OCI-LY3 (cell line): Measurements from ENCODE around the gene USP2.

ENCODE experiments used
- H2AFZ ChIP-seq: fragments of 200-600, 300-600 bp; shearing (Covaris generic); 2 replicates; pipeline ENCODE4 v1.6.0; 2014; ENCODE audit warnings: antibody characterized with exemption, low read depth, low read length
- H3K27ac ChIP-seq: fragments of 200-600, 300-600 bp; sonication (generic); 2 replicates; pipeline ENCODE4 v1.5.1; 2014; ENCODE audit warnings: mild to moderate bottlenecking, low read length, moderate library complexity, mixed read lengths
- H3K27me3 ChIP-seq: fragments of 200-600, 300-600 bp; sonication (generic); 2 replicates; pipeline ENCODE4 v1.6.1; 2014; ENCODE audit warnings: low read depth, low read length, mixed read lengths
- H3K36me3 ChIP-seq: fragments of 200-600, 300-600 bp; sonication (generic); replicated peaks from 2 replicates; pipeline ENCODE3; 2014; ENCODE audit warnings: low read depth, low read length, mixed read lengths
- H3K4me1 ChIP-seq: fragments of 300-600, 200-600 bp; sonication (generic); 2 replicates; pipeline ENCODE4 v1.6.1; 2014; ENCODE audit warnings: low read length, mixed read lengths
- H3K4me2 ChIP-seq: fragments of 200-600, 300-600 bp; sonication (generic); 2 replicates; pipeline ENCODE4 v1.6.1; 2014; ENCODE audit warnings: low read length, mixed read lengths
- H3K4me3 ChIP-seq: fragments of 300-600, 200-600 bp; sonication (generic); 2 replicates; pipeline ENCODE4 v1.5.1; 2014; ENCODE audit warnings: antibody characterized with exemption, mild to moderate bottlenecking, low read length, moderate library complexity
- H3K79me2 ChIP-seq: fragments of 300-600, 200-600 bp; shearing (Covaris generic); 2 replicates; pipeline ENCODE4 v1.6.1; 2014; ENCODE audit warnings: mild to moderate bottlenecking, low read length, mixed read lengths
- H3K9ac ChIP-seq: fragments of 300-600, 200-600 bp; shearing (Covaris generic); 2 replicates; pipeline ENCODE4 v1.6.0; 2014; ENCODE audit warnings: mild to moderate bottlenecking, low read length, moderate library complexity
- H3K9me3 ChIP-seq: fragments of 200-600, 300-600 bp; shearing (Covaris generic); 2 replicates; pipeline ENCODE4 v1.6.1; 2014; ENCODE audit warnings: low read length, mixed read lengths; ENCODE audit not compliant: insufficient read depth
- H4K20me1 ChIP-seq: fragments of 200-600, 300-600 bp; sonication (generic); 2 replicates; pipeline ENCODE4 v1.6.1; 2016; ENCODE audit warnings: low read length, mixed read lengths; ENCODE audit not compliant: insufficient read depth
- CTCF ChIP-seq: fragments of 200-600, 300-600 bp; sonication (generic); IDR thresholded peaks from 2 replicates; pipeline ENCODE4 v1.5.1; 2014; ENCODE audit warnings: antibody characterized with exemption, low read length, low read depth
- EZH2phosphoT487 ChIP-seq: fragments of 200-600 bp; shearing (Covaris generic); IDR thresholded peaks from 2 replicates; pipeline ENCODE4 v1.6.1; 2018; ENCODE audit warnings: antibody characterized with exemption, mixed run types, low read depth

The USP2 gene

GRCh38 chr11:119332111-119332765 lies 49.3 kb downstream of the USP2 start:
- H3K9ac ChIP-seq = no peak overlapping the region
- peaks cover 9% of the 10 kb centered on the region for H3K36me3 ChIP-seq

GRCh38 chr11:119330237-119330636 lies 51.3 kb downstream of the USP2 start:
- Histone ChIP-seq H3K4me1 (peaks cover 8% of the 10 kb centered on the region), H4K20me1 (no peaks in the 10 kb centered on the region), H3K4me2 (no peak overlapping the region), H3K27me3 (peaks cover 9% of the 10 kb centered on the region), H3K4me3 (no peak overlapping the region), H3K79me2 (peaks cover 8% of the 10 kb centered on the region), H3K36me3 (no peaks in the 10 kb centered on the region), H2AFZ (no peak overlapping the region), H3K9me3 (no peaks in the 10 kb centered on the region), H3K27ac (no peak overlapping the region), H3K9ac (no peak overlapping the region)
- TF ChIP-seq EZH2phosphoT487 = no peak
- TF ChIP-seq CTCF = no peak

More at GRCh38 chr11:119332111-119332765, 49.3 kb downstream of the USP2 start:
- Histone ChIP-seq H3K4me1 (peaks cover 12% of the 10 kb centered on the region), H3K4me3 (no peak overlapping the region), H3K27ac (no peak overlapping the region), H2AFZ (peak overlapping the region; percentile 36; the same call in 1 of the 2 replicates), H3K79me2 (peaks cover 28% of the 10 kb centered on the region), H4K20me1 (no peaks in the 10 kb centered on the region; the same call in 1 of the 2 replicates), H3K27me3 (peaks cover 9% of the 10 kb centered on the region), H3K9me3 (no peaks in the 10 kb centered on the region), H3K4me2 (no peak overlapping the region)
- TF ChIP-seq EZH2phosphoT487 (no peak), CTCF (no peak)

- Histone ChIP-seq H3K9ac (no peak overlapping the region), H2AFZ (no peak overlapping the region), H3K9me3 (no peaks in the 10 kb centered on the region), H3K27me3 (peaks cover 9% of the 10 kb centered on the region), H3K4me3 (no peak overlapping the region), H3K27ac (no peak overlapping the region), H3K36me3 (no peaks in the 10 kb centered on the region), H4K20me1 (no peaks in the 10 kb centered on the region), H3K4me2 (no peak overlapping the region), H3K4me1 (peaks cover 3% of the 10 kb centered on the region; the same call in 1 of the 2 replicates), H3K79me2 (no peaks in the 10 kb centered on the region)
- TF ChIP-seq EZH2phosphoT487 (no peak), CTCF (no peak)
These were observed 52.2 kb downstream of the USP2 start for GRCh38 chr11:119329320-119329719.

GRCh38 chr11:119324189-119324588 lies 57.3 kb downstream of the USP2 start:
- H3K9me3 ChIP-seq = no peaks in the 10 kb centered on the region
- H2AFZ ChIP-seq = no peak overlapping the region
- H3K36me3 ChIP-seq = no peaks in the 10 kb centered on the region
- no peak overlapping the region for H3K4me2 ChIP-seq
- TF ChIP-seq CTCF = no peak
- no peak for TF ChIP-seq EZH2phosphoT487
- H3K27me3 ChIP-seq = no peaks in the 10 kb centered on the region; the same call in 1 of the 2 replicates
- H4K20me1 ChIP-seq = no peaks in the 10 kb centered on the region
- no peak overlapping the region for H3K4me3 ChIP-seq
- H3K4me1 ChIP-seq = peaks cover 29% of the 10 kb centered on the region
- H3K79me2 ChIP-seq = no peaks in the 10 kb centered on the region
- H3K9ac ChIP-seq = no peak overlapping the region
- H3K27ac ChIP-seq = no peak overlapping the region
